ACC112 (cell line): Measurements from ENCODE around the gene WNT3A.

Experiments
- H2AFZ ChIP-seq: fragments of 200-600 bp; sonication (generic); one replicate; pipeline ENCODE4 v1.6.0; 2017; ENCODE audit warnings: antibody characterized with exemption, low read length; ENCODE audit not compliant: unreplicated experiment
- H3K27ac ChIP-seq: fragments of 200-600 bp; sonication (generic); 2 replicates; pipeline ENCODE4 v1.5.1; 2014; ENCODE audit warnings: low read depth, mild to moderate bottlenecking, antibody characterized with exemption, low read length, moderate library complexity
- H3K27me3 ChIP-seq: fragments of 200-600 bp; sonication (generic); 2 replicates; pipeline ENCODE4 v1.6.1; 2014; ENCODE audit warnings: mild to moderate bottlenecking, antibody characterized with exemption, low read length, moderate library complexity, mixed read lengths; ENCODE audit not compliant: insufficient read depth
- H3K36me3 ChIP-seq: fragments of 200-600 bp; sonication (generic); 2 replicates; pipeline ENCODE4 v1.6.1; 2016; ENCODE audit warnings: mild to moderate bottlenecking, antibody characterized with exemption, low read length, moderate library complexity, mixed read lengths; ENCODE audit not compliant: insufficient read depth
- H3K4me1 ChIP-seq: fragments of 200-600 bp; sonication (generic); one replicate; pipeline ENCODE4 v1.6.1; 2016; ENCODE audit warnings: low read length, mixed read lengths; ENCODE audit not compliant: insufficient read depth, unreplicated experiment, control insufficient read depth
- H3K4me3 ChIP-seq: fragments of 200-600 bp; sonication (generic); 2 replicates; pipeline ENCODE4 v1.5.1; 2014; ENCODE audit warnings: mild to moderate bottlenecking, low read depth, low read length
- H3K79me2 ChIP-seq: fragments of 200-600 bp; sonication (generic); one replicate; pipeline ENCODE4 v1.6.0; 2016; ENCODE audit warnings: low read length; ENCODE audit not compliant: control insufficient read depth, unreplicated experiment, insufficient read depth

Gene WNT3A

DNA sequence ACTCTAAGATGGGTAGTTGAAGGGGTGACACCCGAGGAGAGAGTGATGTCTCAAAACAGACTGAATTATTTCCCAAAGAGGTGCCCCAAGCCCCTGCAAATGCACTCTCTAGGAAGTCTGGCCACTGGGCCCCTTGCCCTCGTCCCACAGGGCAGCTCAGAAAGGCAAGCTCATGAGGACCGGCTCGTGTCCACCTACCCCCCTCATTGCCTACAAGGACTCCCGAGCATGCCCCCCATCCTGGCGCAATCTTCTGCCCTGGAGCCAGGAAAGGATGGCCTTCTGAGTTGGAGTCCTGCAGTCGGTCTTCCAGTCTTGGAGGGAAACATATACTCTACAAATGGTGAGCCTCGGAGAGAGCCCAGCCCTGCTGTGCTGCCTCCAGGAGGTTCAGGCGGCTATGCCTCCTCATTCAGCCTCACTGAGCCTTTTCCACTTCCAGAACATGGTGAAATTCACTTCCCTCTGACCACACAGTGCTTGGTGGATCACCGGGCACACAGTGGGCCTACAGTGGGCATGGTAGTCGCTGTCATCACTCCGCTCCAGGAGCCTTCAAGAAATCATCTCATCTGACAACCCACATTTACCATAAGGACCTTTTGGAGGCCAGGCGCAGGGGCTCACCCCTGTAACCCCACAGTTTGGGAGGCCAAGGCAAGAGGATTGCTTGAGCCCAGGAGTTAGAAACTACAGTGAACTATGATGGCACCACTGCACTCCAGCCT lies 5.8 kb upstream of the WNT3A start:
- Histone ChIP-seq H3K4me3 (no peak overlapping the region), H3K4me1 (no peaks in the 10 kb centered on the region), H3K79me2 (no peaks in the 10 kb centered on the region), H3K27me3 (peaks cover 42% of the 10 kb centered on the region), H3K36me3 (no peaks in the 10 kb centered on the region), H3K27ac (no peak overlapping the region), H2AFZ (no peak overlapping the region)

DNA sequence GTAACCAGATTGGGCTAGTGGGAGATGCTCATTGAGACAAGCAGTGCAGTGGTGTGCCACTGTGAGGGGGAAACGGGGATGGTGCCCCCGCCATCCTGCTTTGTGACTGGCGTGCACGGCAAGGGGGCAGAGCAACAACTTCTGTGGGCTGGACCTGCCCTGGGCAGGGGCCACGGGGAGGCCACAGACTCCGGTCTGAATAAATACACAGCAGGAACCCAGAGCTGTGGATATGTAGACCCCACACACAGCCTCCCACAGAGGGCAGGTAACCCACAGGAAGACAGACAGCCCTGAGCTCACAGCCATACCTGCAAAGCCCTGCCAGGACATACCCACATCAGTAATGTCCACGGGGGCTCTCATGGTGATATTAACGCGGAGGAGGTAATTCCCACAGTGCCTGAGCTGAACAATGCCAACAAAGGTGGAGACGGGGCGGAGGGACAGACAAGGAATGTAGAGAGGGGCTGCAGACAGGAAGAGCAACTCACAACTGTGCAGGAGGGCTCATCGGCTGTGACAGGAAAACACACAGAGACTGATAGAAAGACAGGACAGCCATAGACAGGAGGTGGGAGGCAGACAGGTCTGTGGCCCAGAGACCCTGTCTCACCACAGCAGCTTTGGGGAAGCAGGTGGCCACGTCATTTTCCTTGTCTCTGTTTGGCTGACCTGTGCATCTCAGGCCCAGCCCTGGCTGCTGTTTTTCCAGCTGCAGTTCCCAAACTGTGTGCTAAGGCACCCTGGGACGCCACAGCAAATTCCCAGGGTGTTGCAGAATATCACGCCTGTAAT lies 4.9 kb upstream of the WNT3A start:
- Histone ChIP-seq H3K27me3 (peaks cover 49% of the 10 kb centered on the region), H3K79me2 (no peaks in the 10 kb centered on the region), H3K4me1 (no peaks in the 10 kb centered on the region), H3K27ac (no peak overlapping the region), H3K4me3 (no peak overlapping the region), H3K36me3 (no peaks in the 10 kb centered on the region), H2AFZ (no peak overlapping the region)

DNA sequence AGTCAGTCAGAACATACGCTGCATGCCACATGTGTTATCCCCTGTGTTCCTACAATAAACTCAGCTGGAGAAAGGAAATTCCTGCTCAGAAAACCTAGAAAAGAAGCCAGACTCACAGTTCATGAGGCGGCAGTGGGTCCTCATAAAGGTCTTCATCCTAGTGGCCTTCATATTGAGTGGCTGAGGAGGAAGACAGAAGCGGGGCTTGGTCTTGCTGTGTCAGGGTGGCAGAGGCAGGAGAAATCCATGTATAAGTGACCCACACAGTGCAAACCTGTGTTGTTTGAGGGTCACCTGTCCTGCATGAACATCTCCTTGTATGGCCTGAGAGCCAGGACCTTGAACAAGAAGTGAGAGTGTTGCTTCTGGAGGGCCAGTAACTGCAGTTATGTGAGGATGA lies 4.0 kb upstream of the WNT3A start:
- Histone ChIP-seq H3K79me2 (no peaks in the 10 kb centered on the region), H3K4me3 (no peak overlapping the region), H2AFZ (no peak overlapping the region), H3K4me1 (no peaks in the 10 kb centered on the region), H3K27ac (no peak overlapping the region), H3K36me3 (no peaks in the 10 kb centered on the region), H3K27me3 (peaks cover 58% of the 10 kb centered on the region)

DNA sequence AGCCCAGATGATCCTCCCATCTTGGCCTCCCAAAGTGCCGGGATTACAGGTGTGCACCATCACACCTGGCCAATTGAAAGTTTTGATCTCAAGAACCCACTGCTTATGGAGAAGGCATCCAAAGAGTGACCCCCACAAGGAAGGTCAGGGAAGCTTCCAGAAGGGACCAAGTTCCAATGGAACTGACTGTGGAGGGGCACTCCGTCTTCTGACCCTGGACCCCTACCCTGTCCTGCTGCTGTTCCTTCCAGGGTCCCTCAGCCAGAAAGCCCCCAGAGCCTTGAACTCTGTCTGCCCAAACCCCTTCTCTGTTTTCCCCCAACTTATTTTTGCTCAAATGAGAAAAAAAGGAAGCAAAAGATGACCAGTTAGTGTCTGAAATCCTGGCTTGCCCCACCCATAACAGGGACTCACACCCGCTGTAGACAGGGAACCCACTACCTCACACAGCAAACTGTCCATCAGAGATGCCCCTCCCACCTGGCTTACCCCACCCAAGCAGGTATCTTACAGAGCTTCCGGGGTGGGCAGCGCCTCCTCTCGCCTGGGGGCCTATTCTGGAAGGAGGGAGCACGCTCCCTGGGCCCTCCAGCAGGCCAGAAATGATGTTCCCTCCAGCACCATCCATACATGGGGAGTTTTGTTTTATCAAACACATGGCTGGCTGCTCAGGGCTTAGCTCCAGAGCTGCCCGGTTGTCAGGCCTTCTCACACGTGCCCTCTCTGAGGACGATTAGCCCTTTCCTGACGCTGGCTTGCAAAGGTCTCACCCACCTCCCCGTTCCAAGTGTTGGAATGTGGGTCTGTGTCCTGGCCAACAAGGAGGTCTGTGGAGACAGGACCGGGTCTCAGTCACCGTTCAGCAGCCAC lies 3.1 kb upstream of the WNT3A start:
- peaks cover 67% of the 10 kb centered on the region for H3K27me3 ChIP-seq
- no peaks in the 10 kb centered on the region for H3K79me2 ChIP-seq
- no peak overlapping the region for H3K27ac ChIP-seq

DNA sequence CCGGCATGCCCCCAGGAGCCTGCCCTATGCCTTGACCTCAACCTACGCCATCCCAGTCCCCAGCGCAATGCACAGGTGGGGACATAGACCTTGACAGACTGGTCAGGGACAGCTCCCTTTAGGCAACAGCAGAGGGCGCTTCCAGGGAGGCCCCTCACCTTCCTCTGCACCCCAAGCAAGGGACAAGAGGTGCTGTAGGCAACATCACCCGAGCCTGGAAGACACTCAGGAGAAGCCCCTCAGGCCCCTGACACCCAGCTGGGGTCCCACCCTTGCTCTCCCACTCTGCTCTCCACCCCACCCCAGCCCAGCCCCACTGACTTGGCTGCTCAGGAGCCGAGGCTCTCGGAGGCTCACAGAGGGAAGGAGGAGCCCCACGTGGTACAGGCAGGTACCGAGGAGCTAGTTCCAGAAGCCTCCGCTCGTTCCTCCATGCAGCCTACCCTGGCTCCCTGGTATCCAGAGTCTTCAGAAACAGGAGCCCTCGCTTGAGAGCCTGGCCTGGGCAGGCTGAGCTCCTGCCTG lies 2.4 kb upstream of the WNT3A start:
- H2AFZ ChIP-seq, result no peak overlapping the region
- H3K4me1 ChIP-seq, result peaks cover 2% of the 10 kb centered on the region
- no peaks in the 10 kb centered on the region for H3K36me3 ChIP-seq
- H3K27me3 ChIP-seq, result peaks cover 74% of the 10 kb centered on the region
- no peaks in the 10 kb centered on the region for H3K79me2 ChIP-seq
- no peak overlapping the region for H3K27ac ChIP-seq
- no peak overlapping the region for H3K4me3 ChIP-seq

More for the DNA sequence above, 3.1 kb upstream of the WNT3A start:
- Histone ChIP-seq H3K4me1 (no peaks in the 10 kb centered on the region), H2AFZ (no peak overlapping the region), H3K4me3 (no peak overlapping the region), H3K36me3 (no peaks in the 10 kb centered on the region)

DNA sequence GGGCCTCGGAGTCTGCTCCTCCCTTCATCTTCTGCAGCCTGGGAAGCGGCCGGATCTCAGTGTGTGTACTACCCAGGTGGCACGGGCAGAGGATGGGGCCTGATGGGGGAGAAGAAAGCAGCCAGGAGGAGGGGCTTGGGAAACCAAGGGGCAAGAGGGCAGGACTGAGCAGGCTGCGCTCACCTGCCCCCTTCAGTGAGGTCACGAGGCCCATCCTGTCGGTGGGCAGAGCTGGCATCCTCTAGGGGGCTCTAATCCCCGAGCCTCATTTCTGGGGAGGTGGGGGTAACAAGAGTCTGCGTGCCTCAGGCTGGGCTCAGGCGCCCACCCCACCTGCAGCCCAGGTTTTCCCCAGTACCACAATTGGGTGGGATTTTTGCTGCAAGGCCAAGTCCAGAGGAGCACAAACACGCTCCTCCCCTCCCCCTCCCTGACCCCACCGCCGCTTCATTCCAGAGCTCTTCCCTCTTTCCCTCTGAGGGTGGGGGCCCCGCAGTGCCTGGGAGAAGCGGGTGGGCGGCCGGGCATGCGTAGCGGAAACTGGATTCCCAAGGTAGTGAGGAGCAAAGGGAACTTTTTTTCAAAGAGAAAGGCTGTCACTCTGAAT lies 1.8 kb upstream of the WNT3A start:
- no peaks in the 10 kb centered on the region for H3K79me2 ChIP-seq
- peaks cover 80% of the 10 kb centered on the region for H3K27me3 ChIP-seq
- peaks cover 2% of the 10 kb centered on the region for H3K4me1 ChIP-seq
- H3K36me3 ChIP-seq, result no peaks in the 10 kb centered on the region
- H2AFZ ChIP-seq, result no peak overlapping the region
- no peak overlapping the region for H3K27ac ChIP-seq
- no peak overlapping the region for H3K4me3 ChIP-seq

DNA sequence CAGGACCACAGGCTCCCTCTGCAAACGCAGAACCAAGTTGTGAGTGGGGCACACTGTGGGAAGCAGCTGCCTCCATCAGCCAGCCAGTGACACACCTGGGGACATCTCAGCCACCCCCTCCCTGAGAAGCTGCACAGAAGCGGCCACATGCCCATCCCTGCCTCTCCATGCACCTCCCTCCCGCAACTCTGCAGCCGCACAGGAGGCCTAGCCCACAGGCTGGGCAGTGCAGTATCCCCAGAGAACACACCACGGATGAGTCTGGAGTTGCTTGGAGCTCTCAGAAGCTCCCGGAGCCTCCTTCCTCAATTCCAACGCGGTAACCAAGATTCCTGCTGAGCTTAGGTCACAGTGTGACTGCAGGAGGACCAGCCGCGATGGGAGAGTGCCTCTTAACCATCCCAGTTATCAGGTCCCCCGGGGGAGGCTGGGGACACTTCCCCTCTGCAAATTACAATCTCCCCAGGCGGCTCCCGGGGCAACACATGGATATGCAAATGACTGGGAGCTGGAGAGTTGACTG lies 1.2 kb upstream of the WNT3A start:
- H3K4me3 ChIP-seq, result no peak overlapping the region
- peaks cover 84% of the 10 kb centered on the region for H3K27me3 ChIP-seq
- H3K36me3 ChIP-seq, result no peaks in the 10 kb centered on the region
- H3K27ac ChIP-seq, result no peak overlapping the region
- H2AFZ ChIP-seq, result no peak overlapping the region
- no peaks in the 10 kb centered on the region for H3K79me2 ChIP-seq
- H3K4me1 ChIP-seq, result peaks cover 2% of the 10 kb centered on the region

DNA sequence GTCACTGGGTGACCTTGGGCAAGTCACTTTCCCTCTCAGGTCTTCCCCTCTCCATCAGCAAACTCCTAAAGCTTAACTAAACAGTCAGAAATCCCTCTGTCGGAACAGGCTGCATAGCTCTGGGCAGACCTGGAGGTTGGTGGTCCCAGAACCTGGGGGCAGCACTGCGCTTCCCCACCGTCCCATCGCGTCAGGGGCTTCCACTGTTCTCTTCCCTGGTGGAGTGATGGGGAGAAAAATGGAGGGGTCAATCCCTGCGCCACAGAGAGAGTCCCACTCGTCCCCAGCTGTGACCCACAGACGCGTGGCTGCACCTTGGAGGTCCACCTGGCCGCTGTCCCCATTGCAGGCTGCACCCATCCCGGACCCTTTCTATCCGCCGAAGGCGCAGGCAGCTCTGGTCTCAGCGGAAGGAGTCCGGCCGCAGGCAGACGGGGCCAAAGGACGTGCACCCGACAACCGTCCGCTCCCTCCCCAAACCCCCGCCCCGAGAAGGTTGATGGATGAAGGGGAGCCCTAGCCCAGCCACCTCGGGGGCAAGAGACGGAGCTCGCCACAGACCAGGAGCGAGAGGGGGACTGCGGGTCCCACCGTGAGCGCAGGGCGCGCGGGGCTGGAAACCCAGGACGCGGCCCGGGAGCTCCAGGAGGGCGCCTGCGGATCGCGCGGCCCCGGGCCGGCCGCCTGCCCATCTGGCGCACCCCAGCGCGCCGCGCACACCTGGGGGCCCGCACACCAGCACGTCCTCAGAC lies 588 bp upstream of the WNT3A start:
- no peak overlapping the region for H2AFZ ChIP-seq
- H3K4me1 ChIP-seq, result peaks cover 2% of the 10 kb centered on the region
- H3K27me3 ChIP-seq, result peaks cover 85% of the 10 kb centered on the region
- no peak overlapping the region for H3K27ac ChIP-seq
- no peaks in the 10 kb centered on the region for H3K79me2 ChIP-seq
- no peaks in the 10 kb centered on the region for H3K36me3 ChIP-seq
- H3K4me3 ChIP-seq, result no peak overlapping the region

DNA sequence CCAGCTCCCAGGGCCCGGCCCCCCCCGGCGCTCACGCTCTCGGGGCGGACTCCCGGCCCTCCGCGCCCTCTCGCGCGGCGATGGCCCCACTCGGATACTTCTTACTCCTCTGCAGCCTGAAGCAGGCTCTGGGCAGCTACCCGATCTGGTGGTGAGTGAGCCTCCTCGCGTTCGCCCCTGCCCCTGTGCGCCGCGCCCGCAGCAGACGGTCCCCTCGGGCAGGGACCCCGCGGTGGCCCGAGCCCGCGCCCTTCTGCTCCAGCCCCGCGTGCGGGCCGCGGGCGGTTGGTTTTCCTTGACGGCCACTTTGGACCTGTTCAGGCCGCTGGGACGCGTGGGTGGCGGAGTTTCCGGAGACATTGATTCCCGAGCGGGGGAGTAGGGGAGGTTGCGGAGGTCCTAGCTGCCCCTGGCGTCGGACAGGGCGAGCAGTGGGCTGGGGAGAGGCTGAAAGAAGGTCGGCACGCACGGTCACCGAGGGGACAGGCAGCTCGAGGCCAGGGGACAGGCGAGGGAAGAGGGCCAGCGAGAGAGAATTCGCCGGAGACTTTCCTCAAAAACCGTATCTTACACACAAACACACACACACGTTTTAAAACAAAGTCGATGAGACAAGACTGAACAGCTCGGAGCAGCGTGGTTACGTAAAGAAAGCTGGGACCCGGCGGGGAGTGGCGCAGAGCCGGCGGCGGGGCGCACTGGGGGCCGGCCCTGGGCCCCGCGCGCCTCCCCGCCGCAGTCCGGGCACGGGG lies 427 bp downstream of the WNT3A start:
- H3K79me2 ChIP-seq, result no peaks in the 10 kb centered on the region
- H3K4me1 ChIP-seq, result peaks cover 2% of the 10 kb centered on the region
- no peaks in the 10 kb centered on the region for H3K36me3 ChIP-seq
- H3K27me3 ChIP-seq, result peaks cover 83% of the 10 kb centered on the region
- H3K27ac ChIP-seq, result no peak overlapping the region
- no peak overlapping the region for H3K4me3 ChIP-seq
- H2AFZ ChIP-seq, result no peak overlapping the region
